SU-DHL-6 (cell line): ENCODE results near the gene SFI1.
"Not testable (repeated sequence)": the region's sequence is repeated elsewhere in the genome, so short reads cannot be mapped to it uniquely, and the experiment has no call there.

Source experiments
- H2AFZ ChIP-seq: fragments of 200-600 bp; sonication (generic); 2 replicates; pipeline ENCODE4 v1.6.1; 2014; ENCODE audit warnings: low read depth, mild to moderate bottlenecking, moderate library complexity, mixed read lengths, antibody characterized with exemption, low read length; ENCODE audit not compliant: severe bottlenecking
- H3F3A ChIP-seq: fragments of 200-600 bp; shearing (Covaris generic); 2 replicates; pipeline ENCODE4 v1.6.0; 2016; ENCODE audit warnings: antibody characterized with exemption, mild to moderate bottlenecking; ENCODE audit not compliant: insufficient read depth
- H3K27ac ChIP-seq: fragments of 200-600 bp; sonication (generic); 2 replicates; pipeline ENCODE4 v1.5.1; 2016; ENCODE audit warnings: low read depth, mild to moderate bottlenecking, low read length, moderate library complexity, mixed read lengths
- H3K27me3 ChIP-seq: fragments of 200-600 bp; sonication (generic), shearing (Covaris generic); 2 replicates; pipeline ENCODE4 v1.6.0; 2014; ENCODE audit warnings: mild to moderate bottlenecking, low read length
- H3K36me3 ChIP-seq: fragments of 200-600 bp; sonication (generic); 2 replicates; pipeline ENCODE4 v1.6.1; 2014; ENCODE audit warnings: mild to moderate bottlenecking, low read length, mixed read lengths
- H3K4me2 ChIP-seq: fragments of 300-600, 200-600 bp; shearing (Covaris generic), sonication (generic); 2 replicates; pipeline ENCODE4 v1.6.0; 2014; ENCODE audit warnings: low read length, low read depth, mild to moderate bottlenecking; ENCODE audit not compliant: poor library complexity, severe bottlenecking
- H3K4me3 ChIP-seq: fragments of 200-600 bp; sonication (generic); 2 replicates; pipeline ENCODE4 v1.5.1; 2014; ENCODE audit warnings: antibody characterized with exemption, low read length, mild to moderate bottlenecking, mixed read lengths; ENCODE audit not compliant: insufficient read depth, poor library complexity, severe bottlenecking
- H3K79me2 ChIP-seq: fragments of 200-600 bp; sonication (generic); 2 replicates; pipeline ENCODE4 v1.6.1; 2014; ENCODE audit warnings: mild to moderate bottlenecking, low read length, moderate library complexity; ENCODE audit not compliant: insufficient read depth
- H3K9ac ChIP-seq: fragments of 200-600 bp; sonication (generic); 2 replicates; pipeline ENCODE4 v1.7.0; 2014; ENCODE audit warnings: mild to moderate bottlenecking, low read length
- H3K9me2 ChIP-seq: fragments of 200-600 bp; sonication (generic); replicated peaks from 2 replicates; pipeline ENCODE4 v1.6.1; 2014; ENCODE audit warnings: low read length; ENCODE audit not compliant: insufficient read depth
- H3K9me3 ChIP-seq: fragments of 200-600 bp; sonication (generic); 2 replicates; pipeline ENCODE4 v1.6.1; 2014; ENCODE audit warnings: low read length, mixed read lengths; ENCODE audit not compliant: insufficient read depth
- H4K20me1 ChIP-seq: fragments of 200-600 bp; sonication (generic); 2 replicates; pipeline ENCODE4 v1.6.1; 2014; ENCODE audit warnings: low read depth, mild to moderate bottlenecking, antibody characterized with exemption, low read length, moderate library complexity, mixed read lengths
- CTCF ChIP-seq: fragments of 200-600 bp; sonication (generic); IDR thresholded peaks from one replicate; pipeline ENCODE4 v1.5.1; 2017; ENCODE audit warnings: antibody characterized with exemption, mild to moderate bottlenecking, low read length, moderate library complexity; ENCODE audit not compliant: insufficient read depth, poor library complexity, severe bottlenecking
- EZH2phosphoT487 ChIP-seq: fragments of 200-600 bp; sonication (generic), shearing (Covaris generic); conservative IDR thresholded peaks from 2 replicates; pipeline ENCODE4 v1.6.1; 2018; ENCODE audit warnings: mild to moderate bottlenecking, antibody characterized with exemption, low read length, moderate library complexity, mixed read lengths

Gene SFI1

DNA sequence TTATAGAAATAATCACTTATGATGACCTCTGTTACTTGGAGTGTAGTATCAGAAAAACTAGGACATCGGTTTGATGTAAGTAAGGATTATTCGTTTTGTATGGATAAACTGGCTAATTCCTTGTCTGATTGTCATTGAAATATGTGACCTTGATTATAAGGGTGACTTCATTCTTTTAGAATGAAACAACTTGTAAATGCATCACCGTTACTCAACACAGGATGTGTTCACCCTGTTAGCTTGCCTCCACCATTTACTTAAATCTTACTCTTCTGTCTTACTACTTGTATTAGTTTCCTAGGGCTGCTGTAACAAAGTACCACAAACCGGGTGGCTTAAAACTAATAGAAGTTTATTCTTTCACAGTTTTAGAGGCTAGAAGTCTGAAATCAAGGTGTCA, 7.9 kb downstream of the SFI1 start:
- H3K4me2 ChIP-seq = no peak overlapping the region
- peaks cover 60% of the 10 kb centered on the region for H3K79me2 ChIP-seq
- 0 out of 2 replicates have a peak, but pooled peaks cover 3% of the 10 kb centered on the region for H4K20me1 ChIP-seq
- no peak overlapping the region for H3K27ac ChIP-seq
- no peaks in the 10 kb centered on the region for H3K9me3 ChIP-seq
- no peak overlapping the region for H3K4me3 ChIP-seq
- H3K27me3 ChIP-seq = no peaks in the 10 kb centered on the region
- no peak for TF ChIP-seq CTCF
- no peak for TF ChIP-seq EZH2phosphoT487
- peaks cover 7% of the 10 kb centered on the region; the same call in 1 of the 2 replicates for H3K36me3 ChIP-seq
- H2AFZ ChIP-seq = no peak overlapping the region
- H3K9ac ChIP-seq = no peak overlapping the region
- no peaks in the 10 kb centered on the region for H3K9me2 ChIP-seq
- H3F3A ChIP-seq = peaks cover 4% of the 10 kb centered on the region; the same call in 1 of the 2 replicates

- not testable (repeated sequence) for H3K9me3 ChIP-seq, H3K4me2 ChIP-seq, H3F3A ChIP-seq, H3K27me3 ChIP-seq, H3K27ac ChIP-seq, H3K4me3 ChIP-seq, H3K9ac ChIP-seq, H4K20me1 ChIP-seq, H2AFZ ChIP-seq, H3K9me2 ChIP-seq
- H3K79me2 ChIP-seq = peaks cover 56% of the 10 kb centered on the region
- peaks cover 13% of the 10 kb centered on the region; the same call in 1 of the 2 replicates for H3K36me3 ChIP-seq
Measured at GRCh38 chr22:31507517-31507916, 11.2 kb downstream of the SFI1 start.

- H3K36me3 ChIP-seq = peaks cover 13% of the 10 kb centered on the region; the same call in 1 of the 2 replicates
- H2AFZ ChIP-seq = no peak overlapping the region
- no peaks in the 10 kb centered on the region for H4K20me1 ChIP-seq
- H3K4me3 ChIP-seq = no peak overlapping the region
- H3K79me2 ChIP-seq = peaks cover 46% of the 10 kb centered on the region
- peaks cover 4% of the 10 kb centered on the region; the same call in 1 of the 2 replicates for H3F3A ChIP-seq
- H3K4me2 ChIP-seq = no peak overlapping the region
- no peaks in the 10 kb centered on the region for H3K9me2 ChIP-seq
- H3K9ac ChIP-seq = no peak overlapping the region
- no peak overlapping the region for H3K27ac ChIP-seq
- no peak for TF ChIP-seq CTCF
- no peak for TF ChIP-seq EZH2phosphoT487
- no peaks in the 10 kb centered on the region for H3K27me3 ChIP-seq
- no peaks in the 10 kb centered on the region for H3K9me3 ChIP-seq
Measured at GRCh38 chr22:31508536-31508935, 12.2 kb downstream of the SFI1 start.

DNA sequence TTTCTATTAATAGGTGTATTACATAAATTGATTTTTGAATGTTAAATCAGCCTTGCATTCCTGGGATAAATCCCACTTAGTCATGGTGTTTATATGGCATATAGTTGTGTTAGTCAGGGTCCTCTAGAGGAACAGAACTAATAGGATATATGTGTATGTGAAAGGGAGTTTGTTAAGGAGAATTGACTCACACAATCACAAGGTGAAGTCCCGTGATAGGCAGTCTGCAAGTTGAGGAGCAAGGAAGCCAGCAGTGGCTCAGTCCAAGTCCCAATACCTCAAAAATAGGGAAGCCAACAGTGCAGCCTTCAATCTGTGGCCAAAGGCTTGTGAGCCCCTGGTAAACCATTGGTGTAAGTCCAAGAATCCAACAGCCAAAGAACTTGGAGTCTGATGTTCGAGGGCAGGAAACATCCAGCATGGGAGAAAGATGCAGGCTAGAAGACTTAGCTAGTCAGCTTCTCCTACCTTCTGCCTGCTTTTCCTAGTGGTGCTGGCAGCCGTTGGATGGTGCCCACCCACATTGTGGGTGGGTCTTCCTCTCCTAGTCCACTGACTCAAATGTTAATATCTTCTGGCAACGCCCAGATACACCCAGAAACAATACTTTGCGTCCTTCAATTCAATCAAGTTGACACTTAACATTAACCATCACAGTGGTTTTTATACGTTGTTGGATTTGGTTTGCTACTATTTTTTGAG, 12.9 kb downstream of the SFI1 start:
- Histone ChIP-seq H3K9me2 (no peaks in the 10 kb centered on the region), H3K27ac (no peak overlapping the region), H3K36me3 (peaks cover 13% of the 10 kb centered on the region; the same call in 1 of the 2 replicates), H3K79me2 (peaks cover 39% of the 10 kb centered on the region), H3F3A (peaks cover 4% of the 10 kb centered on the region; the same call in 1 of the 2 replicates), H3K9ac (no peak overlapping the region), H3K4me2 (no peak overlapping the region), H4K20me1 (no peaks in the 10 kb centered on the region), H3K9me3 (no peaks in the 10 kb centered on the region), H3K27me3 (no peaks in the 10 kb centered on the region), H3K4me3 (no peak overlapping the region), H2AFZ (no peak overlapping the region)
- TF ChIP-seq EZH2phosphoT487 (no peak), CTCF (no peak)
